Kidney epithelial cell (primary cell): Measurements from ENCODE around the gene CPLX4. TPM values are rescaled to one million over a fixed set of nuclear protein-coding genes. Genes with fewer than 3 reads are reported as not detected.

ENCODE experiments used
- DNase-seq: peaks from one replicate; pipeline ENCODE4 v3.0.0-alpha.2; 2010; ENCODE audit warnings: low read depth
- H3K27me3 ChIP-seq: 2 replicates; pipeline ENCODE4 v1.6.0; 2011; ENCODE audit warnings: low read length; ENCODE audit not compliant: control insufficient read depth, insufficient read depth
- H3K36me3 ChIP-seq: 2 replicates; pipeline ENCODE4 v1.5.1; 2011; ENCODE audit warnings: low read length; ENCODE audit not compliant: control insufficient read depth, insufficient read depth
- H3K4me3 ChIP-seq: 2 replicates; pipeline ENCODE4 v1.5.1; 2011; ENCODE audit warnings: low read depth, mild to moderate bottlenecking, control low read depth, low read length
- CTCF ChIP-seq: IDR thresholded peaks from 2 replicates; pipeline ENCODE4 v1.5.1; 2011; ENCODE audit warnings: mild to moderate bottlenecking, moderate library complexity, low read length, control low read depth, inconsistent platforms; ENCODE audit not compliant: insufficient read depth, poor library complexity, severe bottlenecking
- total RNA-seq: library from RNA; depleted of rRNA; stranded (reverse); fragments of >200 nt; gene quantifications from 2 replicates; pipeline ENCODE4 v1.2.3, GENCODE V29; 2015

Gene CPLX4
- total RNA-seq, 1 donor from 2014 or later = not detected

DNA sequence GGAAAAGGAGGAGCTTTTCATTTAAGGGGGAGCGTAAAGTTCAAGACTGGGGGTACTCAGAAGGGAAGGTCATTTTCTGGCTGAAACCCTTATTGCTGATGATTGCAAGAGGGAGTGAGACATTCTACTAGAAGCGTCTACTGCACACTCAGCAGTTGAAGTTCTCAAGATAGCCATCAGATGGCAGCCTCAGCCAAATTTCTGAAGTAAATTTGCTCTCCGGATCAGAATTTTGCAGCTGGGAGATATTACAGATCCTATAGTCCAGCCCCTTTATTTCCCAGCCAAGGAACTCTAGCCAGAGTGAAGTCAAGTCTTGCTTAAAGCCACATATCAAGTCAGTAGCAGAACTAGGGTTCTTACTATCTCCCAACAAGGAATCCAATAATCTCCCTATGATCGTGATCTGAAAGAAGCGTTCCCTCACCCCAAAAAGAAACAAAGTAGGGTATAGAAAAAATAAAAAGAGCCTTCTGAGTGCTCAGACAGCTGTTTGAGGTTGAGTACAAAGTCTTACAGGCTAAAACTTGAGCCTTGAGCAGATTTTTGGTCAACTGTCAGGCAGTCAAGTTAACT, 69.2 kb downstream of the CPLX4 start:
- peaks cover 8% of the 10 kb centered on the region for H3K27me3 ChIP-seq
- DNase-seq = peak; percentile 32

DNA sequence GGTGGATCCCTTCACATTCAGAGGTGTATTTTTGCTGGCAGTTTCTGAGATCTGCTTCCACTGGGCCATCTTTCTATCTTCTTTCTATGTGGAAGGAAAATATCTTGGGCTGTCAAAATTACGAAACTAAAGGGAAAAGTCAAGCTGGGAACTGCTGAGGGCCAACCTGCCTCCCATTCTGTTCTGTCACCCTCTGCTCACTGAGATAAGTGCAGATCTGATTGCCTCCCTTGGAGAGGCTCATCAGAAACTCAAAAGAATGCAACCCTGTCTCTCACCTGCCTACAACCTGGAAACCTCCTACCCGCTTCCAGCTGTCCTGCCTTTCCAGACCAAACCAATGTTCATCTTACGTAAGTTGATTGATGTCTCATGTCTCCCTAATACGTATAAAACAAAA, 71.7 kb downstream of the CPLX4 start:
- peaks cover 8% of the 10 kb centered on the region for H3K27me3 ChIP-seq
- H3K4me3 ChIP-seq = no peak overlapping the region
- no peak for TF ChIP-seq CTCF
- no peak for DNase-seq
- H3K36me3 ChIP-seq = no peaks in the 10 kb centered on the region

More for the DNA sequence above, 69.2 kb downstream of the CPLX4 start:
- Histone ChIP-seq H3K4me3 (no peak overlapping the region), H3K36me3 (no peaks in the 10 kb centered on the region)
- peak; percentile 84 for TF ChIP-seq CTCF

Other genes starting within 250 kb of the CPLX4 start
- gene SEC11C, start 178.8 kb downstream of the CPLX4 start, total RNA-seq = 88.1 and 97.9 TPM in 2 replicates
- gene GRP, start 98.5 kb downstream of the CPLX4 start, total RNA-seq = not detected in 2 replicates
- gene RAX, start 45.2 kb downstream of the CPLX4 start, total RNA-seq = not detected in 2 replicates
- 118 and 127 TPM in 2 replicates for gene LMAN1, start 40.6 kb upstream of the CPLX4 start, total RNA-seq